ENCODE data around the gene STK11. TPM values are rescaled to one million over a fixed set of nuclear protein-coding genes. Genes with fewer than 3 reads are reported as not detected.

The STK11 gene
- total RNA-seq = 57.2 TPM

- intact Hi-C loops (cut with DNase I) = no loop called here
- peak; percentile 99 for DNase-seq (ENCODE audit: low spot score)
Observed at GRCh38 chr19:1205114-1206099, at the start of gene STK11. Gene STK11, plus strand, starts transcription at chr19:1205778. Its CDS starts 1,136 bp downstream, at chr19:1206914.

GRCh38 chr19:1156305-1156801, 49.2 kb upstream of the STK11 start:
- peak; percentile 1 for ATAC-seq
- no peak for DNase-seq (ENCODE audit: low spot score)
- intact Hi-C loops (cut with DNase I) = no loop called here

More at GRCh38 chr19:1205114-1206099, at the start of gene STK11:
- peak; percentile 96 for ATAC-seq

DNA sequence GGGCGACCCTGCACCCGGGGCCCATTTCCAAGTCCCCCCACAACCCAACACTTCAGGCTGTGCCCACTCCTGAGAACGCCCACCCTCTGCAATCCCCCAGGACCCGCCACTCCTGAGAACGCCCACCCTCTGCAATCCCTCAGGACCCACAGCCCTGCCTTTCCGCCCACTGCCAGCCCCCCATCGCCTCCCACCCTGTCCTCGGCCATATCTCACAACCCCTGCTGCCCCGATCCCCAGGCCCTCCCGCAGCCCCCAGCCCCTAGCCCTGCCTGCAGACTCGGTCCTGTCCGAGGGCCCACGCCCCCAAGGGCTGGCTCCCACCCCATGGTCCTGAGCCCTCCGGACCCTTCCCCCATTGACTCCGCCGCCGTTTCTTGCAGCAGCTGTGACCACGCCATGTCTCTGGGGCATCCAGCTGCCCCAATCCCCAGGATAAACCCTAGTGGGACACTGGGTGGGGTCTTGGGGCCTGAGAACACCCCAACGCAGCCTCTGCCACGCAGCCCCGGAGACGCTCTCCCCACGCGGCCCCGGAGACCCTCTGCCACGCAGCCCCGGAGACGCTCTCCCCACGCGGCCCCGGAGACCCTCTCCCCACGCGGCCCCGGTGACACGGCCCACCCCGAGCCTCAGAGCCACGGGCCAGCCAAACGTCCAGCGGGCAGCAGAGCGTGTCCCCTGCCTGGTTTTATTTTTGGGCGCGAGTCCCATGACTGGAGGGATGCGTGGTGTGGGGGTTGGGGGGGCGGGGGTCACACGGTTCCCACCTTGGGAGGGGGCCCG, 48.6 kb upstream of the STK11 start:
- ATAC-seq = no peak
- intact Hi-C loops (cut with DNase I) = no loop called here
- no peak for DNase-seq (ENCODE audit: low spot score)

DNA sequence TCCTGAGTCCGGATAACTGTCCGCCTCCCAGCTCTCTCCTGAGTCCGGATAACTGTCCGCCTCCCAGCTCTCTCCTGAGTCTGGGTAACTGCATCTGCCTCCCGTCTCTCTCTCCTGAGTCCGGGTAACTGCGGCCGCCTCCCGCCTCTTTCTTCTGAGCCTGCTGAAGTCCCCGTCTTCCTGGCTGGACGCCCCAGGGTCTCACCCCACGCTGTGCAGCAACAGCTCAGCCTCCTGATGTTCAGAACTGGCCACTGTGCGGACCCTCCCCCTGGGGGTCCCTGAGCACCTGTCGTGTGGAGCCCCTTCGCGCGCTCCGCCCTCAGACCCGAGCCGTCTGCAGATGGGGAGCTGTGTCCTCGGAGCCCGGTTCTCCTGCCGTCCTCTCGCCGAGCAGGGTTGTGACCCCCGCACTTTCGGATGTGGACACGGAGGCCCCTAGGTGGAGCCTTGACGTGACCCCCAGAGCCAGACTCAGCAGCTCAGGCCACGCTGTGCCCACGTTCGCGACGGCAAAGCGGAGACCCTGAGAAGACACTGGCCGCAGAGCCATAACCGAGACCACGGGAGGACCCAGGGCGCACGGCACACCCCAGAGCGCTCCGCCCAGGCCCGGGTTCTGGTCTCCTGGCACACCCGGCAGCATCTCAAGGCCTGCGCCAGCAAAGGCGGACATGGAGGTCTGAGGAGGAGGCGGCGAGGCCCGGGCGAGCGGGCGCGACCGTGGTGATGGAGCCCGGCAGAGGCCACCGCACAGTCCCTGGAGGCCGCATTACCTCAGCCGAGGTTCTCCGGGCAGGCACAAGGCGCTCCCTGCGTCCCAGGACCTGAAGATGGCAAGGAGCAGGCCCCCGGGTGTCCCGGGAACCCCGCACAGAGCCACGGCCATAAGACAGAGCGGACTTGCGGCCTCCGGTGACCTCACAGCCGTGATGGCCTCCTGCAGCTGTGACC, 47.4 kb upstream of the STK11 start:
- intact Hi-C loops (cut with DNase I) = no loop called here
- DNase-seq (ENCODE audit: low spot score) = no peak
- no peak for ATAC-seq

DNA sequence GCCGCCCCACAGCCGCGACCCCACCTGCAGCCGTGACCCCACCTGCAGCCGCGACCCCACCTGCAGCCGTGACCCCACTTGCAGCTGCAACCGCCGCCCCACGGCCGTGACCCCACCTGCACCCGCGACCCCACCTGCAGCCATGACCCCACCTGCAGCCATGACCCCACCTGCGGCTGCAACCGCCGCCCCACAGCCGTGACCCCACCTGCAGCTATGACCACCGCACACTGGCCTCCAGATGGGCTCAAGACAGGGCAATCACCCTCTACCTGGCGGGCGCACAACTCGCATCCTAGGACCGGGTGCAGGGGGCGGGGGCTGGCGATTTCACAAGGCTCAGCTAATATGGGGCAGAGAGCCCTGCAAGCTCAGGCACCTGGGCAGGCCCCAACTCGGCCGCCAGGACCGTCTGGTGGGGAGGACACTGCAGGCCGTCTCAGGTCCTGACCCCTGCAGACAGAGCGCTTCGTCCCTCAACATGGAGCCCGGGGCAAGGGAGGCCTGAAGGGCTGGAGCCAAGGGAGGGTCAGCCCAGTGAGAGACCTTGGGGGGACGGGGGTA, 46.6 kb upstream of the STK11 start:
- intact Hi-C loops (cut with DNase I) = no loop called here
- ATAC-seq = no peak
- DNase-seq (ENCODE audit: low spot score) = no peak

- ATAC-seq = no peak
- intact Hi-C loops (cut with DNase I) = no loop called here
- DNase-seq (ENCODE audit: low spot score) = no peak
Observed at GRCh38 chr19:1159864-1160595, 45.5 kb upstream of the STK11 start.

GRCh38 chr19:1161716-1162115, 43.9 kb upstream of the STK11 start:
- DNase-seq (ENCODE audit: low spot score) = peak; percentile 63
- ATAC-seq = no peak
- intact Hi-C loops (cut with DNase I) = no loop called here

- DNase-seq (ENCODE audit: low spot score) (no peak), ATAC-seq (no peak)
- intact Hi-C loops (cut with DNase I) = no loop called here
Observed at GRCh38 chr19:1162404-1163282, 42.9 kb upstream of the STK11 start.

DNA sequence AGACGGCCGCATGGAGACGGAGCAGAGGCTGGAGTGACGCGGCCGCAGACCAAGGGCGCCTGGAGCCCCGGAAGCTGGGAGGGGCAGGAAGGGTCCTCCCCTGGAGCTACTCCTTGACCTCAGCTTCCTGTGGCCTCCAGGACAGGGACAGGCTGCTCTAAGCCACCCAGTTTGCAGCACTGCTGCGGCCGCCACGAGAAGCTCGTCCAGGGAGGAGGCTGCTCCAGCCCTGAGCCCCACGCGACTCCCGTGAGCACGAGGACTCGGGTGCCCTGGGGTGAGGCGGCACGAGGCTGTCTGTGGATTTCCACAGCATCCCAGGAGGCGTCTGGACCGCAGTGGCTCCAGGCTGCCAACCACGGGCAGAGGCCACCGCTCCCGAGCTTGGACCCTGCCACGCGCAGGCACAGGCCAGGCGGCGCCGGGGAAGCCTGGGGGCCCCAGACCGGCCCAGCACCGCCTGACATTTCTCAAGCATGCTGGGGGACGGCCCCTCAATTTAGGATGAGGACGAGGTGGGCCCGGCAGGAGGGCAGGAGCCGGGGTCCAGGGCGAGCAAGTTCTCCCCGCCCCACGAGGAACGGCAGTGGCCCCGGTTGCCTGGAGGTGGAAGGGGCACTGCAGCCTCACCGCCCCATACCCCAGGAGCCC, 42.2 kb upstream of the STK11 start:
- ATAC-seq (no peak), DNase-seq (ENCODE audit: low spot score) (peak; percentile 66)
- intact Hi-C loops (cut with DNase I) = no loop called here

GRCh38 chr19:1163934-1164683, 41.5 kb upstream of the STK11 start:
- ATAC-seq (no peak), DNase-seq (ENCODE audit: low spot score) (peak; percentile 59)
- intact Hi-C loops (cut with DNase I) = no loop called here

- ATAC-seq = no peak
- DNase-seq (ENCODE audit: low spot score) = peak; percentile 62
- intact Hi-C loops (cut with DNase I) = no loop called here
Observed at GRCh38 chr19:1164684-1165531, 40.7 kb upstream of the STK11 start.

DNA sequence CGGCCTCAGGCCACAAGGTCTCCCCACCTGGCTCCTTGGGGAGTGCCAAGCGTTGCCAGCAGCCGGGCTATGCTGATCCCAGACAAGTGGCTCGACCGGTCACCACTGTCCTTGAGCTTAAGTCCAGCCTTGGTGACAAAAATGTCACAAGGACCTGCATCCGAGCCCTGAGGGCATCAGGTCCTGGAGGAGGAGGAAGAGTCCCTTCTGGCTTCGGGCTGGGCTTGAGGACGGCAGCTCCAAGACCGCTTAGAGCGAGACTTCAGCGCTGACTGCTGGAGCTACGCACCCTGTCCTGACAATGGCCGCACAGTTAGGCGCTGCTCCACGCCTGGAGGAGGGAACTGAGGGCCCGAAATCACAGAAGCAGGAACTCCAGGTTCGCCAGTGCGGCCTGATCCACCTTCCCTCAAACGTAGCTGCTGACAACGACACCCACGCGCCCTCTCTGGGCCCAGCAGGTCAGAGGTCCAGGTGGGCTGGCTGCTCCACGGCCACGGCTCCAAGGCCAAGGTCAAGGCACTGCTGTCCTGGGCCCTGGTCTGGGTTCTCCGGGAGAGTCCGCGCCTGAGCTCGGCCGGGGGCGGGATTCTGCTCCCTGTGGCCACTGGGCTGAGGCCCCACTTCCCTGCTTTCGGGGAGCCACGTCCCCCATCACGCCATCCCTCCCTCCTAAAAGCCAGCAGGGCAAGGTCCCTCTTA, 38.6 kb upstream of the STK11 start:
- intact Hi-C loops (cut with DNase I) = no loop called here
- peak; percentile 61 for DNase-seq (ENCODE audit: low spot score)
- no peak for ATAC-seq

GRCh38 chr19:1167687-1168571, 37.6 kb upstream of the STK11 start:
- peak; percentile 57 for DNase-seq (ENCODE audit: low spot score)
- intact Hi-C loops (cut with DNase I) = no loop called here
- no peak for ATAC-seq
